PC-3 (cell line): ENCODE data around the gene GBP1. TPM values are rescaled to one million over a fixed set of nuclear protein-coding genes. Genes with fewer than 3 reads are reported as not detected.

Experiments
- ATAC-seq: fragments of 200-7000 bp; cut with Tn5 transposase; 2 replicates; pipeline ENCODE4 v1.9.1; 2020; ENCODE audit warnings: mild to moderate bottlenecking, moderate library complexity
- BruUV-seq: library from RNA; stranded (reverse); fragments of 400-500 nt; replicated peaks from 2 replicates; lab custom pipeline; 2021; lab: Mats Ljungman, UMichigan
- CTCF ChIA-PET: fragments of 300-600 bp; sonication (Branson Sonifier 250); formaldehyde crosslinking; loops from one replicate; lab custom pipeline; 2022; ENCODE audit warnings: antibody characterized with exemption; lab: Charles Lee
- POLR2A ChIA-PET: fragments of 300-600 bp; sonication (Branson Sonifier 250); formaldehyde crosslinking; loops from one replicate; lab custom pipeline; 2022; ENCODE audit warnings: antibody characterized with exemption; ENCODE audit not compliant: unreplicated experiment; lab: Charles Lee
- DNase-seq: peaks from one replicate; pipeline ENCODE4 v3.0.0-alpha.2; 2015
- H2AFZ ChIP-seq: fragments of 300-600 bp; sonication (generic); 2 replicates; pipeline ENCODE4 v1.6.0; 2016; ENCODE audit warnings: antibody characterized with exemption, low read length
- H3F3A ChIP-seq: fragments of 300-600 bp; sonication (generic); one replicate; pipeline ENCODE4 v1.6.0; 2017; ENCODE audit warnings: antibody characterized with exemption, low read length, control low read depth, mild to moderate bottlenecking; ENCODE audit not compliant: unreplicated experiment
- H3K27ac ChIP-seq: fragments of 300-600 bp; sonication (generic); 2 replicates; pipeline ENCODE4 v1.5.1; 2016; ENCODE audit warnings: mild to moderate bottlenecking, low read length
- H3K27me3 ChIP-seq: fragments of 300-600 bp; sonication (generic); 2 replicates; pipeline ENCODE4 v1.6.1; 2016; ENCODE audit warnings: low read length, mixed read lengths
- H3K36me3 ChIP-seq: fragments of 300-600 bp; sonication (generic); 2 replicates; pipeline ENCODE4 v1.6.1; 2016; ENCODE audit warnings: low read depth, mixed run types, low read length, mixed read lengths
- H3K4me1 ChIP-seq: fragments of 300-600 bp; sonication (generic); 2 replicates; pipeline ENCODE4 v1.5.1; 2016; ENCODE audit warnings: low read length; ENCODE audit not compliant: insufficient read depth
- H3K4me2 ChIP-seq: fragments of 300-600 bp; sonication (generic); 2 replicates; pipeline ENCODE4 v1.6.0; 2016; ENCODE audit warnings: low read length
- H3K4me3 ChIP-seq: fragments of 300-600 bp; sonication (generic); 2 replicates; pipeline ENCODE4 v1.5.1; 2016; ENCODE audit warnings: mild to moderate bottlenecking, low read length, mixed read lengths
- H3K79me2 ChIP-seq: fragments of 300-600 bp; sonication (generic); 2 replicates; pipeline ENCODE4 v1.6.1; 2017; ENCODE audit warnings: low read length, mixed read lengths
- H3K9ac ChIP-seq: fragments of 300-600 bp; sonication (generic); 2 replicates; pipeline ENCODE4 v1.6.0; 2016; ENCODE audit warnings: mild to moderate bottlenecking, low read length
- H3K9me2 ChIP-seq: fragments of 300-600 bp; sonication (generic); replicated peaks from 2 replicates; pipeline ENCODE4 v1.6.1; 2016; ENCODE audit warnings: mixed run types, low read length, mixed read lengths
- H3K9me3 ChIP-seq: fragments of 300-600 bp; sonication (generic); 2 replicates; pipeline ENCODE4 v1.6.1; 2016; ENCODE audit warnings: low read length, mixed read lengths
- H4K20me1 ChIP-seq: fragments of 300-600 bp; sonication (generic); 2 replicates; pipeline ENCODE4 v1.6.1; 2016; ENCODE audit warnings: low read length, mixed read lengths
- CTCF ChIP-seq: fragments of 300-600 bp; sonication (generic); conservative IDR thresholded peaks from 2 replicates; pipeline ENCODE4 v1.5.1; 2017; ENCODE audit warnings: antibody characterized with exemption, low read depth, mild to moderate bottlenecking, low read length
- EZH2 ChIP-seq: fragments of 300-600 bp; sonication (generic); IDR thresholded peaks from one replicate; pipeline ENCODE4 v1.6.1; 2017; ENCODE audit warnings: antibody characterized with exemption, mild to moderate bottlenecking, low read length; ENCODE audit not compliant: unreplicated experiment
- EZH2phosphoT487 ChIP-seq: fragments of 300-600 bp; sonication (generic); IDR thresholded peaks from 2 replicates; pipeline ENCODE4 v1.6.1; 2018; ENCODE audit warnings: mild to moderate bottlenecking, antibody characterized with exemption, low read length, borderline replicate concordance
- intact Hi-C: fragments of 100-400 bp; cut with micrococcal nuclease; formaldehyde crosslinking; loops from 2 replicates; pipeline ENCODE4 v1.9.0; 2023
- total RNA-seq: library from RNA; depleted of rRNA; stranded (reverse); fragments of >200 nt; gene quantifications from 2 replicates; pipeline ENCODE4 v1.2.3, GENCODE V29; 2014; rRNA removed

The GBP1 gene
- total RNA-seq, 1 experiment from 2014 or later, result 1.0 TPM

GRCh38 chr1:89008511-89008910, 56.5 kb downstream of the GBP1 start:
- TF ChIP-seq EZH2phosphoT487, result no peak
- TF ChIP-seq EZH2, result no peak
- no peak for TF ChIP-seq CTCF
- Histone ChIP-seq H3F3A (no peaks in the 10 kb centered on the region), H3K4me2 (no peak overlapping the region), H3K79me2 (no peaks in the 10 kb centered on the region), H4K20me1 (no peaks in the 10 kb centered on the region), H3K4me1 (no peaks in the 10 kb centered on the region), H3K36me3 (peaks cover 21% of the 10 kb centered on the region; the same call in 1 of the 2 replicates), H2AFZ (no peak overlapping the region), H3K9me2 (no peaks in the 10 kb centered on the region), H3K9ac (no peak overlapping the region), H3K27ac (no peak overlapping the region), H3K4me3 (no peak overlapping the region), H3K9me3 (no peaks in the 10 kb centered on the region), H3K27me3 (no peaks in the 10 kb centered on the region)
- BruUV-seq, result no TSS peak
- DNase-seq, result no peak
- ChIA-PET POLR2A (no interaction called here), CTCF (no interaction called here)
- ATAC-seq, result no peak
- intact Hi-C loops, result no loop called here

- CTCF ChIA-PET, result no interaction called here
- peaks cover 21% of the 10 kb centered on the region; the same call in 1 of the 2 replicates for H3K36me3 ChIP-seq
- no peaks in the 10 kb centered on the region for H4K20me1 ChIP-seq
- no peaks in the 10 kb centered on the region for H3K79me2 ChIP-seq
- H3K27ac ChIP-seq, result no peak overlapping the region
- no peak overlapping the region for H3K4me3 ChIP-seq
- no peaks in the 10 kb centered on the region for H3F3A ChIP-seq
- intact Hi-C loops, result no loop called here
- no peak for ATAC-seq
- peaks cover 10% of the 10 kb centered on the region for H3K4me1 ChIP-seq
- POLR2A ChIA-PET, result no interaction called here
- no peak overlapping the region for H3K4me2 ChIP-seq
- TF ChIP-seq CTCF (no peak), EZH2phosphoT487 (no peak), EZH2 (no peak)
- no peaks in the 10 kb centered on the region for H3K9me2 ChIP-seq
- no peaks in the 10 kb centered on the region for H3K9me3 ChIP-seq
- H3K27me3 ChIP-seq, result no peaks in the 10 kb centered on the region
- BruUV-seq, result no TSS peak
- no peak overlapping the region for H2AFZ ChIP-seq
- no peak for DNase-seq
- H3K9ac ChIP-seq, result no peak overlapping the region
These were observed 59.5 kb downstream of the GBP1 start for GRCh38 chr1:89005286-89006151.

Other genes with a start within 250 kb of the GBP1 start
- 29.3 and 32.1 TPM in 2 replicates for gene GTF2B, start 173.6 kb downstream of the GBP1 start, total RNA-seq
- gene KYAT3, start 72.6 kb downstream of the GBP1 start, total RNA-seq, result 9.7 and 14.3 TPM in 2 replicates
- gene RBMXL1, start 72.6 kb downstream of the GBP1 start, total RNA-seq, result 8.5 and 10.6 TPM in 2 replicates
- gene GBP3, start 42.3 kb downstream of the GBP1 start, total RNA-seq, result 23.3 and 24.9 TPM in 2 replicates
- gene GBP2, start 60.9 kb upstream of the GBP1 start, total RNA-seq, result 1.6 and 2.1 TPM in 2 replicates
- 0.07 TPM in 1 of 2 replicates, not detected in the other for gene GBP7, start 110.8 kb upstream of the GBP1 start, total RNA-seq
- gene GBP4, start 133.7 kb upstream of the GBP1 start, total RNA-seq, result 0.07 and 0.86 TPM in 2 replicates
- not detected in 2 replicates for gene GBP5, start 207.7 kb upstream of the GBP1 start, total RNA-seq